ENCODE data around the gene UCK1.

Gene UCK1

GRCh38 chr9:131477367-131477766 lies 53.7 kb downstream of the UCK1 start:
- Histone ChIP-seq H3K36me3 (ENCODE audit: insufficient read depth, low read length) (peaks cover 94% of the 10 kb centered on the region), H2AFZ (ENCODE audit: low read length) (no peak overlapping the region), H3K4me2 (ENCODE audit: low read length) (no peak overlapping the region), H3K4me1 (ENCODE audit: insufficient read depth, low read length, severe bottlenecking) (no peaks in the 10 kb centered on the region), H4K20me1 (ENCODE audit: insufficient read depth, low read length) (no peaks in the 10 kb centered on the region), H3K27ac (ENCODE audit: low read depth, low read length, poor library complexity, severe bottlenecking) (peak overlapping the region; percentile 14), H3K4me3 (ENCODE audit: low read depth, low read length, poor library complexity, severe bottlenecking) (no peak overlapping the region), H3K9me2 (ENCODE audit: low read depth, low read length) (no peaks in the 10 kb centered on the region), H3F3A (ENCODE audit: insufficient read depth, low read length) (no peaks in the 10 kb centered on the region), H3K9me3 (ENCODE audit: low read length) (no peaks in the 10 kb centered on the region), H3K9ac (ENCODE audit: low read length) (no peak overlapping the region), H3K79me2 (ENCODE audit: insufficient read depth, low read length) (no peaks in the 10 kb centered on the region), H3K27me3 (ENCODE audit: insufficient read depth, low read length) (no peaks in the 10 kb centered on the region)
- TF ChIP-seq CTCF (IDR thresholded peaks at IDR 0.05; ENCODE audit: low read length) (no peak), EZH2 (IDR thresholded peaks at IDR 0.05; ENCODE audit: borderline replicate concordance, low read length) (no peak)

- Histone ChIP-seq H3K79me2 (ENCODE audit: insufficient read depth, low read length) (no peaks in the 10 kb centered on the region), H4K20me1 (ENCODE audit: insufficient read depth, low read length) (no peaks in the 10 kb centered on the region), H3K36me3 (ENCODE audit: insufficient read depth, low read length) (peaks cover 93% of the 10 kb centered on the region), H3K4me1 (ENCODE audit: insufficient read depth, low read length, severe bottlenecking) (no peaks in the 10 kb centered on the region), H3K4me2 (ENCODE audit: low read length) (no peak overlapping the region), H3K9ac (ENCODE audit: low read length) (no peak overlapping the region), H3K4me3 (ENCODE audit: low read depth, low read length, poor library complexity, severe bottlenecking) (no peak overlapping the region), H3K27ac (ENCODE audit: low read depth, low read length, poor library complexity, severe bottlenecking) (no peak overlapping the region), H2AFZ (ENCODE audit: low read length) (no peak overlapping the region), H3K27me3 (ENCODE audit: insufficient read depth, low read length) (no peaks in the 10 kb centered on the region), H3F3A (ENCODE audit: insufficient read depth, low read length) (no peaks in the 10 kb centered on the region), H3K9me3 (ENCODE audit: low read length) (no peaks in the 10 kb centered on the region), H3K9me2 (ENCODE audit: low read depth, low read length) (no peaks in the 10 kb centered on the region)
- no peak for TF ChIP-seq EZH2 (IDR thresholded peaks at IDR 0.05; ENCODE audit: borderline replicate concordance, low read length)
- TF ChIP-seq CTCF (IDR thresholded peaks at IDR 0.05; ENCODE audit: low read length): no peak
Measured at GRCh38 chr9:131476777-131477345, 54.2 kb downstream of the UCK1 start.

- H3K79me2 ChIP-seq (ENCODE audit: insufficient read depth, low read length): peaks cover 3% of the 10 kb centered on the region; the same call in 1 of the 2 replicates
- no peak overlapping the region for H2AFZ ChIP-seq (ENCODE audit: low read length)
- H3K27ac ChIP-seq (ENCODE audit: low read depth, low read length, poor library complexity, severe bottlenecking): no peak overlapping the region
- H3K27me3 ChIP-seq (ENCODE audit: insufficient read depth, low read length): no peaks in the 10 kb centered on the region
- TF ChIP-seq EZH2 (IDR thresholded peaks at IDR 0.05; ENCODE audit: borderline replicate concordance, low read length) (no peak), CTCF (IDR thresholded peaks at IDR 0.05; ENCODE audit: low read length) (peak; percentile 41)
- no peak overlapping the region for H3K9ac ChIP-seq (ENCODE audit: low read length)
- no peaks in the 10 kb centered on the region for H3F3A ChIP-seq (ENCODE audit: insufficient read depth, low read length)
- no peaks in the 10 kb centered on the region for H3K9me2 ChIP-seq (ENCODE audit: low read depth, low read length)
- H3K4me3 ChIP-seq (ENCODE audit: low read depth, low read length, poor library complexity, severe bottlenecking): no peak overlapping the region
- no peak overlapping the region for H3K4me2 ChIP-seq (ENCODE audit: low read length)
- no peaks in the 10 kb centered on the region for H4K20me1 ChIP-seq (ENCODE audit: insufficient read depth, low read length)
- no peaks in the 10 kb centered on the region for H3K9me3 ChIP-seq (ENCODE audit: low read length)
- no peaks in the 10 kb centered on the region for H3K4me1 ChIP-seq (ENCODE audit: insufficient read depth, low read length, severe bottlenecking)
- H3K36me3 ChIP-seq (ENCODE audit: insufficient read depth, low read length): peaks cover 93% of the 10 kb centered on the region
Measured at GRCh38 chr9:131475956-131476776, 54.9 kb downstream of the UCK1 start.
